Measurements from ENCODE around the gene SCEL. TPM values are rescaled to one million over a fixed set of nuclear protein-coding genes. Genes with fewer than 3 reads are reported as not detected.

SCEL gene
- total and polyA plus RNA-seq, 2 donors from 2014 or later, result 0.22 to 3.3 TPM

DNA sequence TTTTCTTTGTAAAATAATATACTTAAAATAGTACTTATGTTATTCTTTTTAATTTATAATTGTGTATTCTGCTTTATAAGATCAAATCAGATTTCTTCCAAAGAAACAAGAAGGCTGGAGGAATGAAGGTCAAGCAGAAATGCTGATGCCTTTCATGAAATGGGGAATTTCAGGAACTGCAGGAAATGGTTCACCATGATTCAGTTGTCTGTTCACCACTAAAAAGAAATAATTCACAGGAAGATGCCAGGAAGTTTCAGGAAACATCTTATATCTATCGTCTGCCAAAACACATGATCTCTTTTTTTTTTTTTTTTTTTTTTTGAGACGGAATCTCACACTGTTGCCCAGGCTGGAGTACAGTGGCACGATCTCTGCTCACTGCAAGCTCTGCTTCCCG is 15.7 kb upstream of the SCEL start:
- no peaks in the 10 kb centered on the region for H3K27me3 ChIP-seq (ENCODE audit: control insufficient read depth, insufficient read depth, low read length)
- no peak overlapping the region for H3K27ac ChIP-seq (ENCODE audit: low read depth in 2 of 2, low read length in 2 of 2)
- H3K9ac ChIP-seq (ENCODE audit: low read length in 3 of 3), result no peak overlapping the region
- no peaks in the 10 kb centered on the region for H3K36me3 ChIP-seq (ENCODE audit: control insufficient read depth in 2 of 3, insufficient read depth in 3 of 3, low read length in 3 of 3)
- intact Hi-C loops (cut with DNase I), result no loop called here
- TF ChIP-seq, protein P1, sequence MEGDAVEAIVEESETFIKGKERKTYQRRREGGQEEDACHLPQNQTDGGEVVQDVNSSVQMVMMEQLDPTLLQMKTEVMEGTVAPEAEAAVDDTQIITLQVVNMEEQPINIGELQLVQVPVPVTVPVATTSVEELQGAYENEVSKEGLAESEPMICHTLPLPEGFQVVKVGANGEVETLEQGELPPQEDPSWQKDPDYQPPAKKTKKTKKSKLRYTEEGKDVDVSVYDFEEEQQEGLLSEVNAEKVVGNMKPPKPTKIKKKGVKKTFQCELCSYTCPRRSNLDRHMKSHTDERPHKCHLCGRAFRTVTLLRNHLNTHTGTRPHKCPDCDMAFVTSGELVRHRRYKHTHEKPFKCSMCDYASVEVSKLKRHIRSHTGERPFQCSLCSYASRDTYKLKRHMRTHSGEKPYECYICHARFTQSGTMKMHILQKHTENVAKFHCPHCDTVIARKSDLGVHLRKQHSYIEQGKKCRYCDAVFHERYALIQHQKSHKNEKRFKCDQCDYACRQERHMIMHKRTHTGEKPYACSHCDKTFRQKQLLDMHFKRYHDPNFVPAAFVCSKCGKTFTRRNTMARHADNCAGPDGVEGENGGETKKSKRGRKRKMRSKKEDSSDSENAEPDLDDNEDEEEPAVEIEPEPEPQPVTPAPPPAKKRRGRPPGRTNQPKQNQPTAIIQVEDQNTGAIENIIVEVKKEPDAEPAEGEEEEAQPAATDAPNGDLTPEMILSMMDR (IDR thresholded peaks at IDR 0.05; ENCODE audit: borderline replicate concordance, extremely low read depth, insufficient read depth), result no peak
- DNase-seq (no peak), FAIRE-seq (no peak)
- no peaks in the 10 kb centered on the region for H3K4me1 ChIP-seq (ENCODE audit: control insufficient read depth in 2 of 3, insufficient read depth in 2 of 3, low read depth in 1 of 3, low read length in 3 of 3)
- no peak overlapping the region for H3K4me3 ChIP-seq (ENCODE audit: low read length in 3 of 3)
- H3K9me3 ChIP-seq (ENCODE audit: control insufficient read depth in 2 of 3, insufficient read depth in 1 of 3, low read length in 3 of 3), result no peaks in the 10 kb centered on the region

DNA sequence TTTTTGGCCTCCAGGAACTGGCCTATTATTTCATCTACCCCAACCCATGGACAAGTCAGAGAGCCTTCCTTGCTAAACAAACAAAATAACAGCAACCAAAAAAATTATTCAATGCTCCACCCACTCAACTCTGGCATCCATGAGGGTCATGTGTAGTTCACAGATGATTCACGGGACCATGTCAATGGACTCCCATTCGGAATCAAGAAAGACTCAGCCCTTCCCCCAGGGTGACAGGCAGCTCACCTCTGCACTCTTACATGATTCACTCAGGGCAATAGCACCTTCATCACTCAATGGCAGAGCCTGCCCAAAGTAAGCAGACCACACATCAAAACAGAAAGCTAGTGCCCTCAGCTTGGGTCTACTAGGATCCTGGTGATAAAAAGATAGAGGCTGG is 14.3 kb upstream of the SCEL start:
- no peaks in the 10 kb centered on the region for H3K36me3 ChIP-seq (ENCODE audit: control insufficient read depth in 2 of 3, insufficient read depth in 3 of 3, low read length in 3 of 3)
- no peaks in the 10 kb centered on the region for H3K9me3 ChIP-seq (ENCODE audit: control insufficient read depth in 2 of 3, insufficient read depth in 1 of 3, low read length in 3 of 3)
- H3K4me3 ChIP-seq (ENCODE audit: low read length in 3 of 3), result no peak overlapping the region
- FAIRE-seq, result no peak
- H3K27ac ChIP-seq (ENCODE audit: low read depth in 2 of 2, low read length in 2 of 2), result no peak overlapping the region
- H3K27me3 ChIP-seq (ENCODE audit: control insufficient read depth, insufficient read depth, low read length), result no peaks in the 10 kb centered on the region
- DNase-seq, result no peak
- H3K4me1 ChIP-seq (ENCODE audit: control insufficient read depth in 2 of 3, insufficient read depth in 2 of 3, low read depth in 1 of 3, low read length in 3 of 3), result no peaks in the 10 kb centered on the region
- no peak overlapping the region for H3K9ac ChIP-seq (ENCODE audit: low read length in 3 of 3)
- intact Hi-C loops (cut with DNase I), result no loop called here
- TF ChIP-seq, protein P1 (IDR thresholded peaks at IDR 0.05; ENCODE audit: borderline replicate concordance, extremely low read depth, insufficient read depth), result no peak

- Histone ChIP-seq H3K4me1 (ENCODE audit: control insufficient read depth in 2 of 3, insufficient read depth in 2 of 3, low read depth in 1 of 3, low read length in 3 of 3) (no peaks in the 10 kb centered on the region), H3K9me3 (ENCODE audit: control insufficient read depth in 2 of 3, insufficient read depth in 1 of 3, low read length in 3 of 3) (no peaks in the 10 kb centered on the region), H3K27me3 (ENCODE audit: control insufficient read depth, insufficient read depth, low read length) (no peaks in the 10 kb centered on the region), H3K27ac (ENCODE audit: low read depth in 2 of 2, low read length in 2 of 2) (no peak overlapping the region), H3K9ac (ENCODE audit: low read length in 3 of 3) (no peak overlapping the region), H3K36me3 (ENCODE audit: control insufficient read depth in 2 of 3, insufficient read depth in 3 of 3, low read length in 3 of 3) (no peaks in the 10 kb centered on the region), H3K4me3 (ENCODE audit: low read length in 3 of 3) (no peak overlapping the region)
- intact Hi-C loops (cut with DNase I), result no loop called here
- DNase-seq (peak in 2 of 5 donors; percentile 28 to 72), FAIRE-seq (no peak)
- TF ChIP-seq, protein P1 (IDR thresholded peaks at IDR 0.05; ENCODE audit: borderline replicate concordance, extremely low read depth, insufficient read depth), result no peak
Measured at GRCh38 chr13:77521595-77522367, 13.7 kb upstream of the SCEL start.

Measured in kidney (tissue), 14 donors.